ENCODE results near the gene XXYLT1. TPM values are rescaled to one million over a fixed set of nuclear protein-coding genes. Genes with fewer than 3 reads are reported as not detected.

The XXYLT1 gene
- total and polyA plus RNA-seq, 3 experiments from 2014 or later: 7.9 to 10.5 (median 8.3) TPM

GRCh38 chr3:195259154-195259474, 11.8 kb downstream of the XXYLT1 start:
- POLR2A ChIA-PET: interaction anchor here (0.6 to 1.4 kb wide), 3 partner anchors 573 to 587 kb away, joined by 3 read pairs; partner anchors contain the start of gene LSG1
- Mint-ChIP-seq H3K4me1 (peaks cover 11 to 23% (median 15%) of the 10 kb centered on the region in 3 donors), H3K36me3 (no peaks in the 10 kb centered on the region), H3K27ac (peak overlapping the region; percentile 80 to 97 (median 92)), H3K9me3 (no peaks in the 10 kb centered on the region), H3K4me3 (peak overlapping the region in 6 of 7 donors; percentile 23 to 61 (median 54)), H3K27me3 (no peaks in the 10 kb centered on the region)
- CTCF ChIA-PET: interaction anchor here (1.0 to 5.1 kb wide), 5 partner anchors 12 to 588 kb away, joined by 4 to 29 read pairs (median 13); partner anchors contain the start of genes LSG1 and XXYLT1
- Histone ChIP-seq H3K27me3 (ENCODE audit: insufficient read depth, low read length, poor library complexity, severe bottlenecking) (no peaks in the 10 kb centered on the region), H3K9me3 (ENCODE audit: low read length) (no peaks in the 10 kb centered on the region), H3K27ac (ENCODE audit: low read depth, low read length) (peak overlapping the region; percentile 85), H3K36me3 (ENCODE audit: insufficient read depth, low read length) (no peaks in the 10 kb centered on the region), H3K4me3 (ENCODE audit: low read length) (no peak overlapping the region), H3K4me1 (ENCODE audit: insufficient read depth, low read length) (peaks cover 18% of the 10 kb centered on the region)
- DNase-seq: peak in 1 of 5 donors; percentile 24

- Mint-ChIP-seq H3K36me3 (no peaks in the 10 kb centered on the region), H3K9me3 (no peaks in the 10 kb centered on the region), H3K27me3 (no peaks in the 10 kb centered on the region), H3K4me1 (peaks cover 11 to 23% (median 15%) of the 10 kb centered on the region in 3 donors), H3K4me3 (peak overlapping the region; percentile 44 to 84 (median 57)), H3K27ac (peak overlapping the region; percentile 80 to 97 (median 92))
- Histone ChIP-seq H3K4me1 (ENCODE audit: insufficient read depth, low read length) (peaks cover 18% of the 10 kb centered on the region), H3K27ac (ENCODE audit: low read depth, low read length) (peak overlapping the region; percentile 85), H3K4me3 (ENCODE audit: low read length) (no peak overlapping the region), H3K9me3 (ENCODE audit: low read length) (no peaks in the 10 kb centered on the region), H3K36me3 (ENCODE audit: insufficient read depth, low read length) (no peaks in the 10 kb centered on the region), H3K27me3 (ENCODE audit: insufficient read depth, low read length, poor library complexity, severe bottlenecking) (no peaks in the 10 kb centered on the region)
- CTCF ChIA-PET: interaction anchor here (1.0 to 5.1 kb wide), 6 partner anchors 12 to 587 kb away, joined by 4 to 29 read pairs (median 10); partner anchors contain the start of genes LSG1 and XXYLT1
- POLR2A ChIA-PET: interaction anchor here (0.6 to 1.4 kb wide), 3 partner anchors 572 to 586 kb away, joined by 3 read pairs; partner anchors contain the start of gene LSG1
- no peak for DNase-seq
Measured at GRCh38 chr3:195258449-195259153, 12.4 kb downstream of the XXYLT1 start.

- H3K4me1 ChIP-seq (ENCODE audit: insufficient read depth, low read length): peaks cover 18% of the 10 kb centered on the region
- CTCF ChIA-PET: interaction anchor here (1.0 to 5.1 kb wide), 7 partner anchors 10 to 587 kb away, joined by 3 to 29 read pairs (median 6); partner anchors contain the start of genes LSG1 and XXYLT1
- Mint-ChIP-seq H3K9me3 (no peaks in the 10 kb centered on the region), H3K27me3 (no peaks in the 10 kb centered on the region), H3K4me1 (peaks cover 11 to 26% (median 21%) of the 10 kb centered on the region in 3 donors), H3K27ac (peak overlapping the region; percentile 80 to 97 (median 92)), H3K36me3 (no peaks in the 10 kb centered on the region), H3K4me3 (peak overlapping the region in 4 of 7 donors; percentile 15 to 84 (median 47))
- no peak for DNase-seq
- no peak overlapping the region for H3K27ac ChIP-seq (ENCODE audit: low read depth, low read length)
- no peak overlapping the region for H3K4me3 ChIP-seq (ENCODE audit: low read length)
- no peaks in the 10 kb centered on the region for H3K36me3 ChIP-seq (ENCODE audit: insufficient read depth, low read length)
- no peaks in the 10 kb centered on the region for H3K27me3 ChIP-seq (ENCODE audit: insufficient read depth, low read length, poor library complexity, severe bottlenecking)
- POLR2A ChIA-PET: interaction anchor here (0.7 to 1.4 kb wide), 2 partner anchors 571 to 586 kb away, joined by 3 read pairs; partner anchors contain the start of gene LSG1
- no peaks in the 10 kb centered on the region for H3K9me3 ChIP-seq (ENCODE audit: low read length)
Measured at GRCh38 chr3:195257454-195258448, 13.2 kb downstream of the XXYLT1 start.

- Mint-ChIP-seq H3K27ac (peak overlapping the region in 7 of 8 donors; percentile 54 to 97 (median 72)), H3K9me3 (no peaks in the 10 kb centered on the region), H3K4me1 (peaks cover 17 to 32% (median 29%) of the 10 kb centered on the region in 3 donors), H3K4me3 (peak overlapping the region in 1 of 7 donors; percentile 13), H3K27me3 (no peaks in the 10 kb centered on the region), H3K36me3 (no peaks in the 10 kb centered on the region)
- CTCF ChIA-PET: interaction anchor here (1.0 to 5.1 kb wide), 6 partner anchors 9 to 586 kb away, joined by 3 to 29 read pairs (median 10); partner anchors contain the start of genes LSG1 and XXYLT1
- H3K4me3 ChIP-seq (ENCODE audit: low read length): no peak overlapping the region
- no peaks in the 10 kb centered on the region for H3K36me3 ChIP-seq (ENCODE audit: insufficient read depth, low read length)
- no peaks in the 10 kb centered on the region for H3K9me3 ChIP-seq (ENCODE audit: low read length)
- H3K27me3 ChIP-seq (ENCODE audit: insufficient read depth, low read length, poor library complexity, severe bottlenecking): no peaks in the 10 kb centered on the region
- POLR2A ChIA-PET: interaction anchor here (0.7 kb wide), 1 partner anchor 570 kb away, joined by 3 read pairs; no protein-coding TSS in a partner anchor
- no peak for DNase-seq
- H3K4me1 ChIP-seq (ENCODE audit: insufficient read depth, low read length): peaks cover 18% of the 10 kb centered on the region
- H3K27ac ChIP-seq (ENCODE audit: low read depth, low read length): no peak overlapping the region
Measured at GRCh38 chr3:195256639-195257453, 14.1 kb downstream of the XXYLT1 start.

- no peak for DNase-seq
- Histone ChIP-seq H3K9me3 (ENCODE audit: low read length) (no peaks in the 10 kb centered on the region), H3K4me3 (ENCODE audit: low read length) (no peak overlapping the region), H3K27ac (ENCODE audit: low read depth, low read length) (no peak overlapping the region), H3K4me1 (ENCODE audit: insufficient read depth, low read length) (peaks cover 15% of the 10 kb centered on the region), H3K27me3 (ENCODE audit: insufficient read depth, low read length, poor library complexity, severe bottlenecking) (no peaks in the 10 kb centered on the region), H3K36me3 (ENCODE audit: insufficient read depth, low read length) (no peaks in the 10 kb centered on the region)
- CTCF ChIA-PET: interaction anchor here (1.1 to 5.1 kb wide), 3 partner anchors 15 to 573 kb away, joined by 5 to 29 read pairs (median 20); partner anchors contain the start of gene XXYLT1
- Mint-ChIP-seq H3K27me3 (no peaks in the 10 kb centered on the region), H3K36me3 (no peaks in the 10 kb centered on the region), H3K27ac (peak overlapping the region in 4 of 8 donors; percentile 14 to 88 (median 42)), H3K4me3 (no peak overlapping the region), H3K4me1 (peaks cover 17 to 37% (median 30%) of the 10 kb centered on the region in 3 donors), H3K9me3 (no peaks in the 10 kb centered on the region)
- POLR2A ChIA-PET: no interaction called here
Measured at GRCh38 chr3:195255571-195256501, 15.1 kb downstream of the XXYLT1 start.

GRCh38 chr3:195255176-195255500, 15.8 kb downstream of the XXYLT1 start:
- H3K9me3 ChIP-seq (ENCODE audit: low read length): no peaks in the 10 kb centered on the region
- H3K27me3 ChIP-seq (ENCODE audit: insufficient read depth, low read length, poor library complexity, severe bottlenecking): no peaks in the 10 kb centered on the region
- H3K27ac ChIP-seq (ENCODE audit: low read depth, low read length): no peak overlapping the region
- DNase-seq: no peak
- peaks cover 11% of the 10 kb centered on the region for H3K4me1 ChIP-seq (ENCODE audit: insufficient read depth, low read length)
- Mint-ChIP-seq H3K36me3 (no peaks in the 10 kb centered on the region), H3K9me3 (no peaks in the 10 kb centered on the region), H3K27ac (peak overlapping the region in 1 of 8 donors; percentile 35), H3K4me3 (no peak overlapping the region), H3K4me1 (peaks cover 18 to 38% (median 32%) of the 10 kb centered on the region in 3 donors), H3K27me3 (no peaks in the 10 kb centered on the region)
- ChIA-PET POLR2A (no interaction called here), CTCF (interaction anchor here (1.1 to 5.1 kb wide), 2 partner anchors 568 to 572 kb away, joined by 5 to 29 read pairs; no protein-coding TSS in a partner anchor)
- H3K36me3 ChIP-seq (ENCODE audit: insufficient read depth, low read length): no peaks in the 10 kb centered on the region
- H3K4me3 ChIP-seq (ENCODE audit: low read length): no peak overlapping the region
